Measurements from ENCODE around the gene FNIP1. TPM values are rescaled to one million over a fixed set of nuclear protein-coding genes. Genes with fewer than 3 reads are reported as not detected.

The FNIP1 gene
- polyA plus RNA-seq, 1 donor (not counting 4 experiments of a cell fraction or from before 2014, with no cell fraction given) = 14.6 TPM

- peaks cover 0 to 3% of the 10 kb centered on the region in 2 experiments for H3K36me3 ChIP-seq (ENCODE audit: control insufficient read depth in 2 of 2, extremely low read depth in 1 of 2, insufficient read depth in 2 of 2, low read length in 2 of 2)
- H3K9me3 ChIP-seq (ENCODE audit: control insufficient read depth, low read depth, low read length) = no peaks in the 10 kb centered on the region
- no peak overlapping the region for H3K4me3 ChIP-seq (ENCODE audit: control insufficient read depth in 2 of 3, extremely low read depth in 1 of 3, insufficient read depth in 2 of 3, low read depth in 1 of 3, low read length in 3 of 3)
- no peak overlapping the region for H3K27ac ChIP-seq (ENCODE audit: control insufficient read depth, insufficient read depth, low read length)
- no peak overlapping the region for H3K9ac ChIP-seq (ENCODE audit: control insufficient read depth, extremely low read depth, insufficient read depth, low read length)
- TF ChIP-seq EZH2 (IDR thresholded peaks at IDR 0.05; ENCODE audit: low read length) (no peak), CTCF (optimal IDR thresholded peaks at IDR 0.05 in 1 of 3, IDR thresholded peaks at IDR 0.05 in 1 of 3, conservative IDR thresholded peaks at IDR 0.05 in 1 of 3; ENCODE audit: extremely low read depth in 1 of 3, insufficient read depth in 2 of 3, low read length in 3 of 3) (no peak)
- no peaks in the 10 kb centered on the region for H4K20me1 ChIP-seq (ENCODE audit: control insufficient read depth, extremely low read depth, insufficient read depth, low read length)
- no peaks in the 10 kb centered on the region for H3K9me1 ChIP-seq (ENCODE audit: control insufficient read depth, extremely low read depth, insufficient read depth, low read length)
- no peak for DNase-seq (ENCODE audit: low read depth, low spot score)
- H3K27me3 ChIP-seq (ENCODE audit: control insufficient read depth, extremely low read depth, insufficient read depth, low read length) = no peaks in the 10 kb centered on the region
- H3K79me2 ChIP-seq (ENCODE audit: control insufficient read depth, insufficient read depth, low read length) = no peaks in the 10 kb centered on the region
- FAIRE-seq = no peak
- dilution Hi-C loops (cut with MboI; ENCODE audit: extremely low pct_ligation_motif_present, low sequenced_read_pairs) = no loop called here
- no peak overlapping the region for H3K4me2 ChIP-seq (ENCODE audit: control insufficient read depth, extremely low read depth, insufficient read depth, low read depth, low read length)
- H3K4me1 ChIP-seq (ENCODE audit: control insufficient read depth, extremely low read depth, insufficient read depth, low read length) = no peaks in the 10 kb centered on the region
- no peak overlapping the region for H2AFZ ChIP-seq (ENCODE audit: control insufficient read depth, low read length)
Observed at GRCh38 chr5:131684595-131684994, 112.2 kb downstream of the FNIP1 start.

GRCh38 chr5:131684051-131684450, 112.8 kb downstream of the FNIP1 start:
- Histone ChIP-seq H4K20me1 (ENCODE audit: control insufficient read depth, extremely low read depth, insufficient read depth, low read length) (no peaks in the 10 kb centered on the region), H2AFZ (ENCODE audit: control insufficient read depth, low read length) (no peak overlapping the region), H3K79me2 (ENCODE audit: control insufficient read depth, insufficient read depth, low read length) (no peaks in the 10 kb centered on the region), H3K9me1 (ENCODE audit: control insufficient read depth, extremely low read depth, insufficient read depth, low read length) (no peaks in the 10 kb centered on the region), H3K4me1 (ENCODE audit: control insufficient read depth, extremely low read depth, insufficient read depth, low read length) (no peaks in the 10 kb centered on the region), H3K27ac (ENCODE audit: control insufficient read depth, insufficient read depth, low read length) (no peak overlapping the region), H3K9ac (ENCODE audit: control insufficient read depth, extremely low read depth, insufficient read depth, low read length) (no peak overlapping the region), H3K27me3 (ENCODE audit: control insufficient read depth, extremely low read depth, insufficient read depth, low read length) (no peaks in the 10 kb centered on the region), H3K4me2 (ENCODE audit: control insufficient read depth, extremely low read depth, insufficient read depth, low read depth, low read length) (no peak overlapping the region), H3K4me3 (ENCODE audit: control insufficient read depth in 2 of 3, extremely low read depth in 1 of 3, insufficient read depth in 2 of 3, low read depth in 1 of 3, low read length in 3 of 3) (no peak overlapping the region), H3K9me3 (ENCODE audit: control insufficient read depth, low read depth, low read length) (no peaks in the 10 kb centered on the region), H3K36me3 (ENCODE audit: control insufficient read depth in 2 of 2, extremely low read depth in 1 of 2, insufficient read depth in 2 of 2, low read length in 2 of 2) (peaks cover 0 to 3% of the 10 kb centered on the region in 2 experiments)
- DNase-seq (ENCODE audit: low read depth, low spot score) = no peak
- dilution Hi-C loops (cut with MboI; ENCODE audit: extremely low pct_ligation_motif_present, low sequenced_read_pairs) = no loop called here
- TF ChIP-seq EZH2 (IDR thresholded peaks at IDR 0.05; ENCODE audit: low read length) = no peak
- TF ChIP-seq CTCF (optimal IDR thresholded peaks at IDR 0.05 in 1 of 3, IDR thresholded peaks at IDR 0.05 in 1 of 3, conservative IDR thresholded peaks at IDR 0.05 in 1 of 3; ENCODE audit: extremely low read depth in 1 of 3, insufficient read depth in 2 of 3, low read length in 3 of 3) = no peak
- no peak for FAIRE-seq

All from keratinocyte (primary cell).